A549 (cell line): ENCODE measurements around the gene PRDM11. TPM values are rescaled to one million over a fixed set of nuclear protein-coding genes. Genes with fewer than 3 reads are reported as not detected.

Source experiments
- ATAC-seq, 2 experiments: fragments of 200-7000 bp in 1 of 2; fragments of >200 bp in 1 of 2; cut with Nextera tagmentation in 1 of 2; cut with Tn5 transposase in 1 of 2; 3 replicates each; pipeline versions ENCODE4 v1.8.0 to v1.9.1; 2018 to 2020; ENCODE audit warnings: mild to moderate bottlenecking in 1 of 2, moderate library complexity in 1 of 2
- CTCF ChIA-PET: fragments of 300-600 bp; sonication (Branson Sonifier 250); formaldehyde crosslinking; extraction: SDS; loops from one replicate; lab custom pipeline; 2021; ENCODE audit warnings: antibody characterized with exemption, inconsistent platforms; lab: Yijun Ruan, JAX
- POLR2A ChIA-PET: fragments of 350-600 bp; formaldehyde crosslinking; extraction: SDS; loops from one replicate; lab custom pipeline; 2021; ENCODE audit warnings: antibody characterized with exemption, inconsistent platforms; lab: Yijun Ruan, JAX
- DNase-seq, 2 experiments: peaks; one replicate each; pipeline versions ENCODE4 v3.0.0 to v3.0.0-alpha.2; 2011 to 2016; ENCODE audit warnings: low read depth in 1 of 2, low spot score in 1 of 2
- FAIRE-seq: peaks from 2 replicates; lab custom pipeline; 2011; peaks lifted over from hg19 to GRCh38; lab: Jason Lieb, UNC
- H3K27ac ChIP-seq, 2 experiments: fragments of >200 bp; sonication (Bioruptor Twin); formaldehyde crosslinking; 3 replicates each; pipeline ENCODE4 v1.5.1; 2016 to 2017
- H3K4me1 ChIP-seq: fragments of >200 bp; sonication (Bioruptor Twin); formaldehyde crosslinking; 3 replicates; pipeline ENCODE4 v1.6.1; 2016
- H3K4me2 ChIP-seq: fragments of >200 bp; sonication (Bioruptor Twin); formaldehyde crosslinking; 3 replicates; pipeline ENCODE4 v1.6.1; 2016
- H3K4me3 ChIP-seq: fragments of >200 bp; sonication (Bioruptor Twin); formaldehyde crosslinking; 3 replicates; pipeline ENCODE4 v1.5.1; 2016
- H3K9me3 ChIP-seq: fragments of >200 bp; sonication (Bioruptor Twin); formaldehyde crosslinking; 3 replicates; pipeline ENCODE4 v1.6.1; 2016
- EHF ChIP-seq: fragments of 250-450 bp; sonication (Bioruptor Pico); IDR thresholded peaks from 2 replicates; pipeline ENCODE4 v1.5.0; 2020; ENCODE audit warnings: mild to moderate bottlenecking
- EP300 ChIP-seq, 2 experiments: fragments of >200 bp; sonication (Bioruptor Twin); formaldehyde crosslinking; IDR thresholded peaks; 2 replicates in 1 of 2; 3 replicates in 1 of 2; pipeline ENCODE4 v1.6.1; 2016 to 2017
- FOSB ChIP-seq: fragments of 250-450 bp; sonication (Bioruptor Pico); IDR thresholded peaks from 2 replicates; pipeline ENCODE4 v1.5.0; 2020; ENCODE audit warnings: mild to moderate bottlenecking, moderate library complexity
- FOSL2 ChIP-seq, 2 experiments: fragments of 450-650 bp in 1 of 2; fragments of >200 bp in 1 of 2; sonication (Bioruptor Twin) in 1 of 2; formaldehyde crosslinking; IDR thresholded peaks; 2 replicates each; pipeline versions ENCODE4 v1.5.0 to v1.6.1; 2016 to 2020; ENCODE audit warnings: mild to moderate bottlenecking in 1 of 2, moderate library complexity in 1 of 2
- FOXS1 ChIP-seq: fragments of 250-450 bp; sonication (Bioruptor Pico); IDR thresholded peaks from 2 replicates; pipeline ENCODE4 v1.5.0; 2020; ENCODE audit warnings: mild to moderate bottlenecking, moderate library complexity
- GATA3 ChIP-seq: IDR thresholded peaks from 2 replicates; pipeline ENCODE4 v1.6.1; 2012; ENCODE audit warnings: borderline replicate concordance
- HDAC2 ChIP-seq: fragments of 200-600 bp; sonication (generic); IDR thresholded peaks from 2 replicates; pipeline ENCODE4 v1.6.1; 2016
- HOXA7 ChIP-seq: fragments of 250-450 bp; sonication (Bioruptor Pico); IDR thresholded peaks from 2 replicates; pipeline ENCODE4 v1.5.0; 2020; ENCODE audit warnings: mild to moderate bottlenecking, moderate library complexity
- JUN ChIP-seq, 2 experiments: fragments of >200 bp; sonication (Bioruptor Twin); formaldehyde crosslinking; IDR thresholded peaks; 2 replicates in 1 of 2; 3 replicates in 1 of 2; pipeline ENCODE4 v1.6.1; 2016 to 2017
- JUNB ChIP-seq: fragments of >200 bp; sonication (Bioruptor Twin); formaldehyde crosslinking; IDR thresholded peaks from 2 replicates; pipeline ENCODE4 v1.6.1; 2016
- KDM5A ChIP-seq: fragments of 200-600 bp; sonication (generic); IDR thresholded peaks from 2 replicates; pipeline ENCODE4 v1.6.1; 2016; ENCODE audit warnings: antibody characterized with exemption, mild to moderate bottlenecking
- MAZ ChIP-seq: fragments of 150-350 bp; IDR thresholded peaks from 2 replicates; pipeline ENCODE4 v1.6.1; 2014; ENCODE audit warnings: antibody characterized with exemption, low read depth, low read length, borderline replicate concordance
- NPAS2 ChIP-seq: fragments of 250-450 bp; sonication (Bioruptor Pico); IDR thresholded peaks from 2 replicates; pipeline ENCODE4 v1.8.0; 2022; ENCODE audit warnings: mild to moderate bottlenecking, moderate library complexity, borderline replicate concordance
- NR3C1 ChIP-seq: fragments of >200 bp; sonication (Bioruptor Twin); formaldehyde crosslinking; IDR thresholded peaks from 3 replicates; pipeline ENCODE4 v1.6.1; 2017
- POLR2AphosphoS2 ChIP-seq: conservative IDR thresholded peaks from 2 replicates; pipeline ENCODE4 v1.6.1; 2012; ENCODE audit warnings: low read length, improper control_type of control experiment, inconsistent platforms
- RCOR1 ChIP-seq: fragments of 150-350 bp; IDR thresholded peaks from 2 replicates; pipeline ENCODE4 v1.6.1; 2014; ENCODE audit warnings: antibody characterized with exemption, low read length, low read depth
- RNF2 ChIP-seq: fragments of 200-600 bp; sonication (generic); IDR thresholded peaks from 2 replicates; pipeline ENCODE4 v1.6.1; 2016; ENCODE audit warnings: low read depth, mild to moderate bottlenecking, antibody characterized with exemption, moderate library complexity, borderline replicate concordance
- TP53 ChIP-seq: fragments of 250-450 bp; sonication (Bioruptor Pico); IDR thresholded peaks from 2 replicates; pipeline ENCODE4 v1.5.0; 2021; ENCODE audit warnings: mild to moderate bottlenecking, moderate library complexity
- ZNF302 ChIP-seq: fragments of 250-450 bp; sonication (Bioruptor Pico); IDR thresholded peaks from 2 replicates; pipeline ENCODE4 v1.9.0; 2021; ENCODE audit warnings: inconsistent platforms, mild to moderate bottlenecking, moderate library complexity
- WGBS: methylation state at CpG from one replicate; pipeline ENCODE4 v1.1.6; 2017; ENCODE audit errors: missing lambda C conversion rate; 5-methylcytosine and 5-hydroxymethylcytosine counted together
- polyA plus RNA-seq, 4 experiments: library from polyadenylated mRNA; depleted of rRNA in 3 of 4; stranded (reverse); fragments of >200 nt; fragmentation: RNase III in 1 of 4; extraction: RNeasy Plus Mini Kit Qiagen cat#74134 plus additional on column Dnase treatment in 1 of 4; gene quantifications; 2 replicates in 3 of 4; 3 replicates in 1 of 4; pipeline ENCODE4 v1.2.3, GENCODE V29; 2011 to 2017
- TF ChIP-seq, protein P1 (sequence below): fragments of >200 bp; sonication (Bioruptor Twin); formaldehyde crosslinking; IDR thresholded peaks from 2 replicates; pipeline ENCODE4 v1.6.1; 2016
- TF ChIP-seq, protein P2 (sequence below): fragments of 250-450 bp; sonication (Bioruptor Pico); IDR thresholded peaks from 2 replicates; pipeline ENCODE4 v1.5.0; 2020; ENCODE audit warnings: low read depth, mild to moderate bottlenecking, moderate library complexity
- TF ChIP-seq, protein P3 (sequence below): fragments of 450-650 bp; IDR thresholded peaks from 2 replicates; pipeline ENCODE4 v1.6.1; 2014; ENCODE audit warnings: antibody characterized with exemption
- TF ChIP-seq, protein P4 (sequence below): IDR thresholded peaks from 2 replicates; pipeline ENCODE4 v1.6.1; 2012

Gene PRDM11
- polyA plus RNA-seq, 2 of the 4 experiments (the other 2 are of a cell fraction), result 4.3 to 5.3 TPM

DNA sequence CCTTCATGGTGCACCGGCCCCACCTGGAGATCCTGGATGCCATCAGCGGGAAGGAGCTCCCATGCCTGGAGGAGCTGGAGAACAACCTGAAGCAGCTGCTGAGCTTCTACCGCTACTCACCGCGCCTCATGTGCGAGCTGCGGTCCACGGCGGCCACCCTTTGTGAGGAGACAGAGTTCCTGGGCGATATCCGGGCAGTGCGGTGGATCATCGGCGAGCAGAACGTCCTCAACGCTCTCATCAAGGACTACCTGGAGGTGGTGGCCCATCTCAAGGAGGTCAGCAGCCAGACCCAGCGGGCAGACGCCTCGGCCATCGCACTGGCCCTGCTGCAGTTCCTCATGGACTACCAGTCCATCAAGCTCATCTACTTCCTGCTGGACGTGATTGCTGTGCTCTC lies 80.5 kb downstream of the PRDM11 start:
- Histone ChIP-seq H3K4me3 (no peak overlapping the region), H3K27ac (no peak overlapping the region), H3K4me2 (no peak overlapping the region), H3K4me1 (no peaks in the 10 kb centered on the region), H3K9me3 (no peaks in the 10 kb centered on the region)
- no peak for FAIRE-seq
- ChIA-PET CTCF (interaction anchor here (0.6 to 1.6 kb wide), 10 partner anchors 9 to 411 kb away, joined by 3 to 9 read pairs (median 3); partner anchors contain the start of gene SYT13), POLR2A (no interaction called here)
- TF ChIP-seq NPAS2 (CRISPR knock-in tag) (no peak), HOXA7 (CRISPR knock-in tag) (no peak), RCOR1 (no peak), JUNB (no peak), RNF2 (no peak)
- TF ChIP-seq, protein P1, sequence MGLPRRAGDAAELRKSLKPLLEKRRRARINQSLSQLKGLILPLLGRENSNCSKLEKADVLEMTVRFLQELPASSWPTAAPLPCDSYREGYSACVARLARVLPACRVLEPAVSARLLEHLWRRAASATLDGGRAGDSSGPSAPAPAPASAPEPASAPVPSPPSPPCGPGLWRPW, result no peak
- no peak for ATAC-seq
- no peak for DNase-seq
- WGBS, result 90% methylated on average over 19 of the region's 21 CpGs

DNA sequence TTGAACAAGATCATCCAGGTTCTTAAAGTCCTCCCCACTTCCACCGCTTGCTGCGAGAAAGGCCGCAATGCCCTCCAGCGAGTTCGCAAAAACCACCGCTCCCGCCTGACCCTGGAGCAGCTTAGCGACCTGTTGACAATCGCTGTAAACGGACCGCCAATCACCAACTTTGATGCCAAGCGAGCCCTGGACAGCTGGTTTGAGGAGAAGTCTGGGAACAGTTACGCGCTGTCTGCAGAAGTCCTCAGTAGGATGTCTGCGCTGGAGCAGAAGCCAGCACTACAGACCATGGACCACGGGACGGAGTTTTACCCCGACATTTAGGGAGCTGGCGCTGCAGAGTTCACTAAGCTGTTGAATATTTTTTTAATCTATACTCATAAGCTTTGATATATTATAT lies 81.4 kb downstream of the PRDM11 start:
- ChIA-PET POLR2A (no interaction called here), CTCF (interaction anchor here (0.6 to 2.2 kb wide), 10 partner anchors 9 to 117 kb away, joined by 3 to 6 read pairs (median 4); partner anchors contain the start of gene SYT13)
- Histone ChIP-seq H3K4me1 (no peaks in the 10 kb centered on the region), H3K9me3 (no peaks in the 10 kb centered on the region), H3K27ac (no peak overlapping the region), H3K4me2 (no peak overlapping the region), H3K4me3 (no peak overlapping the region)
- 96% methylated on average over 19 of the region's 19 CpGs for WGBS
- ATAC-seq, result no peak
- no peak for FAIRE-seq
- TF ChIP-seq EHF (CRISPR knock-in tag), result no peak
- TF ChIP-seq, protein P2, sequence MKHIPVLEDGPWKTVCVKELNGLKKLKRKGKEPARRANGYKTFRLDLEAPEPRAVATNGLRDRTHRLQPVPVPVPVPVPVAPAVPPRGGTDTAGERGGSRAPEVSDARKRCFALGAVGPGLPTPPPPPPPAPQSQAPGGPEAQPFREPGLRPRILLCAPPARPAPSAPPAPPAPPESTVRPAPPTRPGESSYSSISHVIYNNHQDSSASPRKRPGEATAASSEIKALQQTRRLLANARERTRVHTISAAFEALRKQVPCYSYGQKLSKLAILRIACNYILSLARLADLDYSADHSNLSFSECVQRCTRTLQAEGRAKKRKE (CRISPR knock-in tag), result no peak
- no peak for TF ChIP-seq FOXS1
- no peak for TF ChIP-seq TP53 (CRISPR knock-in tag)
- TF ChIP-seq, protein P3, sequence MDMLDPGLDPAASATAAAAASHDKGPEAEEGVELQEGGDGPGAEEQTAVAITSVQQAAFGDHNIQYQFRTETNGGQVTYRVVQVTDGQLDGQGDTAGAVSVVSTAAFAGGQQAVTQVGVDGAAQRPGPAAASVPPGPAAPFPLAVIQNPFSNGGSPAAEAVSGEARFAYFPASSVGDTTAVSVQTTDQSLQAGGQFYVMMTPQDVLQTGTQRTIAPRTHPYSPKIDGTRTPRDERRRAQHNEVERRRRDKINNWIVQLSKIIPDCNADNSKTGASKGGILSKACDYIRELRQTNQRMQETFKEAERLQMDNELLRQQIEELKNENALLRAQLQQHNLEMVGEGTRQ, result no peak
- no peak for TF ChIP-seq NR3C1
- no peak for TF ChIP-seq POLR2AphosphoS2
- TF ChIP-seq GATA3, result no peak
- TF ChIP-seq MAZ, result no peak
- TF ChIP-seq FOSB (CRISPR knock-in tag), result no peak
- no peak for TF ChIP-seq FOSL2 (IDR thresholded peaks at IDR 0.05)
- TF ChIP-seq FOSL2 (CRISPR knock-in tag; IDR thresholded peaks at IDR 0.05), result no peak
- no peak for TF ChIP-seq HDAC2
- no peak for TF ChIP-seq KDM5A
- no peak for TF ChIP-seq JUNB
- no peak for TF ChIP-seq JUN (IDR thresholded peaks at IDR 0.05)
- TF ChIP-seq, protein P4, sequence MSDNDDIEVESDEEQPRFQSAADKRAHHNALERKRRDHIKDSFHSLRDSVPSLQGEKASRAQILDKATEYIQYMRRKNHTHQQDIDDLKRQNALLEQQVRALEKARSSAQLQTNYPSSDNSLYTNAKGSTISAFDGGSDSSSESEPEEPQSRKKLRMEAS, result no peak
- no peak for DNase-seq

DNA sequence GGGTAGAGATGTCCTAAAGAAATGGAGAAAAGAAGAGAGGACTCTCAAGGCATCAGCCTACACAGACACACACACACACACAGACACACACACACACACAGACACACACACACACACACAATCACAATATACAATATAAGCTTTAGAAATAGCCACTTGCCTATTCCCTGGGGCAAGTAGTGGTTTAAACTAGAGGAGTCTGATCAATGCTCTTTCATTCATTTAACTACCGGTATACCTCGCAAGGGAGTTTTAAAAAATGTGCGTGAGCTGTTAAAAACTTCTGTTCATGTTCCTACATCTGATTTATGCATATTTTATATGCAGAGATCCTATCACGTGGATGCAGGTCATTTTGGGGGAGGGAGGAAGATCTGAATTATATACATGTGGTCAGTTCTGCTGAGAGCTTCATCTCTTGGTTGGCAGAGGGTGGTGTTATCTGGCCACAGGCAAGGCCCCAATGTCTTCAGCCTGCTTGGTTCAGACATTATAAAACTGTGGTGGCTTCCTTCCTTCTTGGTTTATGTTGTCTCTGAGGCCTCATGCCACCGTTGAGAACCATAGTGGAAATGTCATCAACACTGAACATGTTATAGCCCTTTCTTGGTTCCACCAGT lies 83.1 kb downstream of the PRDM11 start:
- ATAC-seq, result no peak
- no peaks in the 10 kb centered on the region for H3K9me3 ChIP-seq
- WGBS, result 71% methylated on average over 5 of the region's 5 CpGs
- ChIA-PET CTCF (interaction anchor here (1.4 to 2.2 kb wide), 5 partner anchors 8 to 119 kb away, joined by 4 to 6 read pairs (median 5); no protein-coding TSS in a partner anchor), POLR2A (no interaction called here)
- H3K4me3 ChIP-seq, result no peak overlapping the region
- TF ChIP-seq, protein P2 (CRISPR knock-in tag), result no peak
- TF ChIP-seq, protein P3, result no peak
- TF ChIP-seq EP300 (IDR thresholded peaks at IDR 0.05) (no peak), ZNF302 (CRISPR knock-in tag) (no peak), FOSL2 (IDR thresholded peaks at IDR 0.05) (no peak), FOSL2 (CRISPR knock-in tag; IDR thresholded peaks at IDR 0.05) (no peak)
- no peaks in the 10 kb centered on the region for H3K4me1 ChIP-seq
- FAIRE-seq, result no peak
- no peak overlapping the region for H3K4me2 ChIP-seq
- no peak for DNase-seq
- no peak overlapping the region for H3K27ac ChIP-seq
